Activated CD4-positive, alpha-beta memory T cell treated with anti-CD3 and anti-CD28 coated beads, Interleukin-2, amount 10 ng/mL, durations not matched to agents 7 days and 5 days (primary cell): ENCODE results near the gene ART4. TPM values are rescaled to one million over a fixed set of nuclear protein-coding genes. Genes with fewer than 3 reads are reported as not detected.
A peak's percentile ranks its signal among the peaks of the same experiment; 100 is the strongest.

Experiments used
- CTCF ChIA-PET: fragments of 350-600 bp; sonication (Branson Sonifier 250); formaldehyde crosslinking; loops from one replicate; lab custom pipeline; 2021; ENCODE audit warnings: antibody characterized with exemption, inconsistent platforms; lab: Charles Lee
- POLR2A ChIA-PET: fragments of 350-600 bp; sonication (Branson Sonifier 250); formaldehyde crosslinking; loops from one replicate; lab custom pipeline; 2021; ENCODE audit warnings: antibody characterized with exemption; lab: Charles Lee
- DNase-seq: peaks from one replicate; pipeline ENCODE4 v3.0.0-alpha.2; 2020
- H3K27ac Mint-ChIP-seq: one replicate; pipeline ENCODE4 v1.8.0; 2021; ENCODE audit warnings: mild to moderate bottlenecking, mixed read lengths
- H3K27me3 Mint-ChIP-seq: one replicate; pipeline ENCODE4 v1.8.0; 2021; ENCODE audit warnings: mixed read lengths
- H3K36me3 Mint-ChIP-seq: one replicate; pipeline ENCODE4 v1.8.0; 2021; ENCODE audit warnings: low read depth, mixed read lengths
- H3K4me1 Mint-ChIP-seq: one replicate; pipeline ENCODE4 v1.8.0; 2021; ENCODE audit warnings: mixed read lengths
- H3K4me3 Mint-ChIP-seq: one replicate; pipeline ENCODE4 v1.8.0; 2021; ENCODE audit warnings: mild to moderate bottlenecking, mixed read lengths
- H3K9me3 Mint-ChIP-seq: one replicate; pipeline ENCODE4 v1.8.0; 2021; ENCODE audit warnings: mixed read lengths
- total RNA-seq, 2 experiments: library from RNA; stranded (reverse); gene quantifications; one replicate each; pipeline ENCODE4 v1.2.3, GENCODE V29; 2021

ART4 gene
- total RNA-seq, 2 experiments from 2014 or later, result not detected

GRCh38 chr12:14846042-14846587, 2.8 kb upstream of the ART4 start:
- H3K9me3 Mint-ChIP-seq, result no peaks in the 10 kb centered on the region
- ChIA-PET POLR2A (no interaction called here), CTCF (interaction anchor here (0.6 to 4.4 kb wide), 12 partner anchors 8 to 375 kb away, joined by 3 to 41 read pairs (median 4); partner anchors contain the start of gene RERG)
- H3K4me1 Mint-ChIP-seq, result peaks cover 2% of the 10 kb centered on the region
- no peak overlapping the region for H3K27ac Mint-ChIP-seq
- peaks cover 1% of the 10 kb centered on the region for H3K27me3 Mint-ChIP-seq
- no peak for DNase-seq
- no peak overlapping the region for H3K4me3 Mint-ChIP-seq
- H3K36me3 Mint-ChIP-seq, result no peaks in the 10 kb centered on the region

- CTCF ChIA-PET, result interaction anchor here (0.6 to 4.4 kb wide), 10 partner anchors 9 to 376 kb away, joined by 3 to 41 read pairs (median 4); partner anchors contain the start of gene RERG
- Mint-ChIP-seq H3K4me1 (peaks cover 2% of the 10 kb centered on the region), H3K36me3 (no peaks in the 10 kb centered on the region), H3K4me3 (no peak overlapping the region), H3K27ac (no peak overlapping the region), H3K9me3 (no peaks in the 10 kb centered on the region), H3K27me3 (peaks cover 3% of the 10 kb centered on the region)
- POLR2A ChIA-PET, result no interaction called here
- DNase-seq, result peak; percentile 39
Observed at GRCh38 chr12:14845350-14845750, 2.0 kb upstream of the ART4 start.

DNA sequence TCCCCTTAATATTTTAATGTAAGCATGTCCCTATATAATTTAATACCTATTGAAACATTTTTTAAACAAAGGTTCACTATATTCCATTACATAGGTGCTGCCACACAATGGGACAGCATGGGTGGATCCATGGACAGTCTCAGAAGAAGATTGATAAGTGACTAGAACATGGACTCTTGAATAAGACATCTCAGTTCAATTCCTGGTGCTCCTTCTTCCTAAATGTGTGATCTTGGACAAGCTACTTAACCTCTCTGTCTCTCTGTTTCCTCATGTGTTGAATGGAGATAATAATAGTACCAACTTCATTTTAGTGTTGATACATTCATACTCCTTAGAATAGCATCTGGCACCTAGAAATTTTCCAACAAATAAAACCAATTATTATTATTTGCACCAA, 1.1 kb upstream of the ART4 start:
- DNase-seq, result no peak
- H3K27ac Mint-ChIP-seq, result no peak overlapping the region
- ChIA-PET CTCF (interaction anchor here (0.7 to 1.0 kb wide), 3 partner anchors 29 to 160 kb away, joined by 3 read pairs; no protein-coding TSS in a partner anchor), POLR2A (no interaction called here)
- H3K4me3 Mint-ChIP-seq, result no peak overlapping the region
- no peaks in the 10 kb centered on the region for H3K9me3 Mint-ChIP-seq
- no peaks in the 10 kb centered on the region for H3K36me3 Mint-ChIP-seq
- peaks cover 2% of the 10 kb centered on the region for H3K4me1 Mint-ChIP-seq
- peaks cover 3% of the 10 kb centered on the region for H3K27me3 Mint-ChIP-seq

GRCh38 chr12:14842315-14842714, 1.0 kb downstream of the ART4 start:
- H3K9me3 Mint-ChIP-seq, result no peaks in the 10 kb centered on the region

GRCh38 chr12:14841761-14842160, 1.6 kb downstream of the ART4 start:
- Mint-ChIP-seq H3K9me3 (no peaks in the 10 kb centered on the region), H3K27ac (no peak overlapping the region), H3K4me1 (peaks cover 2% of the 10 kb centered on the region), H3K27me3 (peaks cover 8% of the 10 kb centered on the region), H3K4me3 (no peak overlapping the region), H3K36me3 (no peaks in the 10 kb centered on the region)
- ChIA-PET CTCF (no interaction called here), POLR2A (no interaction called here)
- no peak for DNase-seq

More at GRCh38 chr12:14842315-14842714, 1.0 kb downstream of the ART4 start:
- DNase-seq, result no peak
- Mint-ChIP-seq H3K36me3 (no peaks in the 10 kb centered on the region), H3K27me3 (peaks cover 8% of the 10 kb centered on the region), H3K27ac (no peak overlapping the region), H3K4me3 (no peak overlapping the region), H3K4me1 (peaks cover 2% of the 10 kb centered on the region)
- ChIA-PET CTCF (no interaction called here), POLR2A (no interaction called here)

DNA sequence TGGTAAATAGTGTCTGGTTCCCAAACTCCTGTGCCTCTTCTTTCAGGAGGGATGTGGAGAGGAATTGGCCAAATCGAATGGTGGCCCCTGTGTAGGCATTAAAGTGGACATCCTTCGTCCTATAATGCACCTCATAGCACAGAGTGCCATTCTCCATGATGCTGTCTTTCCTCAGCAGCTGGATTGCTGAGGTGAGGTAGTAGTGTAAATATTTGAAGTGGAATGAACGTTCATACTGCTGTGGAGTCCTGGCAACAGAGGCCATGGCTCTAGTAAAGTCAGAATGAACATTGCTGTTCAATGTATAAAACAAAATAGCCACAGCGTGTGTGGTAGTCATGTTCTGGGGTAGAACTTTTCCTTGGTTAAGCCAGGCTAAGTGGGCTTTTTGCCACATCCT, 2.7 kb downstream of the ART4 start:
- H3K4me3 Mint-ChIP-seq, result no peak overlapping the region
- DNase-seq, result no peak
- H3K9me3 Mint-ChIP-seq, result no peaks in the 10 kb centered on the region
- H3K4me1 Mint-ChIP-seq, result peaks cover 2% of the 10 kb centered on the region
- no peak overlapping the region for H3K27ac Mint-ChIP-seq
- POLR2A ChIA-PET, result no interaction called here
- CTCF ChIA-PET, result no interaction called here
- H3K36me3 Mint-ChIP-seq, result no peaks in the 10 kb centered on the region
- peaks cover 8% of the 10 kb centered on the region for H3K27me3 Mint-ChIP-seq

GRCh38 chr12:14839262-14839661, 4.1 kb downstream of the ART4 start:
- Mint-ChIP-seq H3K4me3 (no peak overlapping the region), H3K27me3 (peaks cover 10% of the 10 kb centered on the region), H3K36me3 (no peaks in the 10 kb centered on the region), H3K9me3 (no peaks in the 10 kb centered on the region), H3K27ac (no peak overlapping the region), H3K4me1 (no peaks in the 10 kb centered on the region)
- ChIA-PET POLR2A (no interaction called here), CTCF (interaction anchor here (1.7 kb wide), 1 partner anchor 156 kb away, joined by 3 read pairs; no protein-coding TSS in a partner anchor)
- DNase-seq, result no peak

DNA sequence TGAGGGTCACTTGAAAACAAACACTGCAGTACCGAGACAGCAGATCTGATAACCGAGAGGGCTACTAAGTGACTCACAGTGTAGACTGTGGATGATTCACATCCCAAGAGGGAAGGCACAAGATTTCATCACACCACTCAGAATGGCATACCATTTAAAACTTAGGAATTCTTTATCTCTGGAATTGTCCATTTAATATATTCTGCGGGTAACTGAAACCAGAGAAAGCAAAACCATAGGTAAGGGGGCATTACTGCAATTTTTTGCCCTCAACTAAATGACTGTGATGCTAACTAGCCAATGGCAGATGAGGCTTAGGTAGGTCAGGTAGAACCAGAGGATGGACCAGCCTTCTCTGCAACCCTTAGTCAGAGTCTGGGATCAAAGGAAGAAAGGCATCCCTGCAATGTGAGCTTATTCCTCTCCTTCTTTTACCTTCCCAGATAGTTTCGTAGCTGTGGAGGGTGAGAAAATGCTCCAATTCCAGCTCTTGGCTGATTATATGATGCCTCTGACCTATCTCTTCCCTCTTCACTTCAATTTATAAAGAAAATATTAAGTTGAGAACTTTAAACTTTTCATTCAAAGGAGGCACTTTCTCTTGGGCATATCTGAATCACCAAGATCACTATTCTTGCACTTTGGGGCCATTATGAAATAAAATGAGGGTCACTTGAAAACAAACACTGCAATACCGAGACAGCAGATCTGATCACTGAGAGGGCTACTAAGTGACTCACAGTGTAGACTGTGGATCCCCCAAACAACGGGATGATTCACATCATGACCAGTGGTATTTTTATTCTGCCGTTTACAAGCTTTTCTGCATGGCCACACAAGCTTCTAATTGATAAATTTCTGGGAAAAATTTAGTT, 6.8 kb downstream of the ART4 start:
- Mint-ChIP-seq H3K4me3 (no peak overlapping the region), H3K36me3 (no peaks in the 10 kb centered on the region), H3K4me1 (no peaks in the 10 kb centered on the region), H3K27me3 (peaks cover 14% of the 10 kb centered on the region), H3K9me3 (no peaks in the 10 kb centered on the region), H3K27ac (no peak overlapping the region)
- POLR2A ChIA-PET, result interaction anchor here (0.6 kb wide), 1 partner anchor 33 kb away, joined by 3 read pairs; the partner anchor contains the start of genes C12orf60 and WBP11
- CTCF ChIA-PET, result interaction anchor here (1.1 to 1.9 kb wide), 2 partner anchors 11 to 385 kb away, joined by 3 to 7 read pairs; partner anchors contain the start of gene RERG
- DNase-seq, result no peak

GRCh38 chr12:14834509-14834908, 8.8 kb downstream of the ART4 start:
- no peaks in the 10 kb centered on the region for H3K4me1 Mint-ChIP-seq
- CTCF ChIA-PET, result no interaction called here

GRCh38 chr12:14833952-14834351, 9.4 kb downstream of the ART4 start:
- POLR2A ChIA-PET, result no interaction called here
- H3K27ac Mint-ChIP-seq, result no peak overlapping the region
- H3K27me3 Mint-ChIP-seq, result peaks cover 10% of the 10 kb centered on the region
- CTCF ChIA-PET, result no interaction called here
- no peaks in the 10 kb centered on the region for H3K36me3 Mint-ChIP-seq
- no peak for DNase-seq
- no peak overlapping the region for H3K4me3 Mint-ChIP-seq
- no peaks in the 10 kb centered on the region for H3K4me1 Mint-ChIP-seq
- no peaks in the 10 kb centered on the region for H3K9me3 Mint-ChIP-seq

More at GRCh38 chr12:14834509-14834908, 8.8 kb downstream of the ART4 start:
- POLR2A ChIA-PET, result no interaction called here
- no peaks in the 10 kb centered on the region for H3K36me3 Mint-ChIP-seq
- H3K27ac Mint-ChIP-seq, result no peak overlapping the region
- no peaks in the 10 kb centered on the region for H3K9me3 Mint-ChIP-seq
- no peak for DNase-seq
- H3K27me3 Mint-ChIP-seq, result peaks cover 12% of the 10 kb centered on the region
- no peak overlapping the region for H3K4me3 Mint-ChIP-seq

- DNase-seq, result no peak
- ChIA-PET POLR2A (no interaction called here), CTCF (interaction anchor here (1.0 kb wide), 1 partner anchor 64 kb away, joined by 4 read pairs; no protein-coding TSS in a partner anchor)
- no peaks in the 10 kb centered on the region for H3K4me1 Mint-ChIP-seq
- no peaks in the 10 kb centered on the region for H3K36me3 Mint-ChIP-seq
- peaks cover 8% of the 10 kb centered on the region for H3K27me3 Mint-ChIP-seq
- H3K27ac Mint-ChIP-seq, result no peak overlapping the region
- H3K9me3 Mint-ChIP-seq, result no peaks in the 10 kb centered on the region
- no peak overlapping the region for H3K4me3 Mint-ChIP-seq
Observed at GRCh38 chr12:14833336-14833735, 10.0 kb downstream of the ART4 start.

DNA sequence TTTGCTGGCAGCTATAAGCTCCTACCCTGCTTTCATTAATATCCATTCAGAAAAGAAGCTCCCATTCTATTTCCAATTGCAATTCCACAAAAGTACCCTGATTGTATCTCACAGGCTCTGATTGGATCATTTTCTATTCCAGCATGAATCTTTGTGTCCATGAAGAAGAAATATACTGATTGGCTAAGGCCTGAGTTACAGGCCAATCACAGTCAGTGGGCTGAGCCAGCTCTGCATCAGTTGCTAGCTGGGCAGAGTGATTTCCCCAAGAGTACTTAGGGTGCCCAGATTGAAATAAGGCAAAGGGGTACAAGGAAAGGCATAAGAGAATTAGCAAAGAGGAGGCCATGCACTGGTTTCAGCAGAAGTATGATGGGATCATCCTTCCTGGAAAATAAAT, 14.4 kb downstream of the ART4 start:
- no peaks in the 10 kb centered on the region for H3K36me3 Mint-ChIP-seq
- H3K4me1 Mint-ChIP-seq, result no peaks in the 10 kb centered on the region
- ChIA-PET POLR2A (no interaction called here), CTCF (no interaction called here)
- no peak overlapping the region for H3K27ac Mint-ChIP-seq
- H3K27me3 Mint-ChIP-seq, result peaks cover 2% of the 10 kb centered on the region
- no peak overlapping the region for H3K4me3 Mint-ChIP-seq
- DNase-seq, result no peak
- no peaks in the 10 kb centered on the region for H3K9me3 Mint-ChIP-seq

DNA sequence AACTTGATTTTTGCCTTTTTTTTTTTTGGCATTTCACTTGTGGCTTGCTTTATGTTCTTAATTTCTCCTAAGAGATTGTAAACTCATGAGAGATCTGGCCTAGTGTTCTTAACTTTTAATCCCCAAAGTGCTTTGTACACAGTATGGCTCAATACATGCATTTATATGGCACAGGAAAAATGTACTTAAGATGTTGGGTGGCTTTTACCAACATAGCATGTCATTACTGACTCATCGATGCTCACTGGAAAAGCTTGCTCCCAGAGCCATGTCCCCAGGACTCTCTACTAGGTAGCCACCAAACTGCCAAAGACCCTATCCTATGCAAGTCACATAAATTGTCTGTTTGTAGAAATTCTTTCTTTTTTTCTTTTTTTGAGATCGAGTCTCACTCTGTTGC, 16.3 kb downstream of the ART4 start:
- no peak overlapping the region for H3K4me3 Mint-ChIP-seq
- DNase-seq, result no peak
- POLR2A ChIA-PET, result no interaction called here

More for the DNA sequence above, 16.3 kb downstream of the ART4 start:
- Mint-ChIP-seq H3K27me3 (no peaks in the 10 kb centered on the region), H3K4me1 (peaks cover 7% of the 10 kb centered on the region), H3K27ac (no peak overlapping the region), H3K9me3 (no peaks in the 10 kb centered on the region), H3K36me3 (no peaks in the 10 kb centered on the region)
- CTCF ChIA-PET, result no interaction called here
